H1 (cell line): ENCODE data around the gene TMA7B.
A peak's percentile ranks its signal among the peaks of the same experiment; 100 is the strongest.

Experiments
- BACH1 ChIP-seq: IDR thresholded peaks from 2 replicates; pipeline ENCODE4 v1.6.1; 2012; ENCODE audit warnings: low read length, improper control_type of control experiment
- CHD2 ChIP-seq: IDR thresholded peaks from 2 replicates; pipeline ENCODE4 v1.6.1; 2012; ENCODE audit warnings: low read length, improper control_type of control experiment
- CREB1 ChIP-seq: IDR thresholded peaks from 2 replicates; pipeline ENCODE4 v1.6.1; 2012; ENCODE audit warnings: inconsistent platforms
- EZH2 ChIP-seq: fragments of 200-600 bp; sonication (generic); IDR thresholded peaks from 2 replicates; pipeline ENCODE4 v1.7.1; 2012; ENCODE audit warnings: low read depth, mild to moderate bottlenecking, moderate library complexity, low read length, inconsistent platforms; ENCODE audit not compliant: severe bottlenecking
- GTF2F1 ChIP-seq: IDR thresholded peaks from 2 replicates; pipeline ENCODE4 v1.6.1; 2012; ENCODE audit warnings: low read depth, low read length, improper control_type of control experiment, borderline replicate concordance
- JUND ChIP-seq: IDR thresholded peaks from 2 replicates; pipeline ENCODE4 v1.6.1; 2011; ENCODE audit warnings: mild to moderate bottlenecking, improper control_type of control experiment, low read length
- MAFK ChIP-seq: IDR thresholded peaks from 2 replicates; pipeline ENCODE4 v1.6.1; 2012; ENCODE audit warnings: low read depth, mild to moderate bottlenecking, improper control_type of control experiment, low read length
- POLR2A ChIP-seq, 2 experiments: IDR thresholded peaks; 1 replicate in 1 of 2; 2 replicates in 1 of 2; pipeline ENCODE4 v1.6.1; 2011; ENCODE audit warnings: low read depth in 2 of 2, low read length in 2 of 2, mild to moderate bottlenecking in 2 of 2; ENCODE audit errors: control extremely low read depth in 1 of 2
- RAD21 ChIP-seq, 2 experiments: IDR thresholded peaks in 1 of 2; conservative IDR thresholded peaks in 1 of 2; 2 replicates each; pipeline ENCODE4 v1.6.1; 2011; ENCODE audit warnings: low read depth in 2 of 2, low read length in 2 of 2, improper control_type of control experiment in 1 of 2, inconsistent platforms in 1 of 2, mild to moderate bottlenecking in 1 of 2, moderate library complexity in 1 of 2
- RBBP5 ChIP-seq: IDR thresholded peaks from 2 replicates; pipeline ENCODE4 v1.7.1; 2012; ENCODE audit warnings: low read depth, mild to moderate bottlenecking, inconsistent platforms, low read length, moderate library complexity, borderline replicate concordance
- TAF1 ChIP-seq: IDR thresholded peaks from 2 replicates; pipeline ENCODE4 v1.6.1; 2011; ENCODE audit warnings: mild to moderate bottlenecking, low read depth, low read length
- TF ChIP-seq, protein P1 (sequence below), 3 experiments: IDR thresholded peaks; 1 replicate in 2 of 3; 2 replicates in 1 of 3; pipeline versions ENCODE4 v1.5.1 to v1.6.1; 2011; ENCODE audit warnings: low read length in 3 of 3, mild to moderate bottlenecking in 3 of 3, inconsistent platforms in 2 of 3, low read depth in 1 of 3, moderate library complexity in 1 of 3; ENCODE audit not compliant: insufficient read depth in 1 of 3; ENCODE audit errors: control extremely low read depth in 1 of 3

DNA sequence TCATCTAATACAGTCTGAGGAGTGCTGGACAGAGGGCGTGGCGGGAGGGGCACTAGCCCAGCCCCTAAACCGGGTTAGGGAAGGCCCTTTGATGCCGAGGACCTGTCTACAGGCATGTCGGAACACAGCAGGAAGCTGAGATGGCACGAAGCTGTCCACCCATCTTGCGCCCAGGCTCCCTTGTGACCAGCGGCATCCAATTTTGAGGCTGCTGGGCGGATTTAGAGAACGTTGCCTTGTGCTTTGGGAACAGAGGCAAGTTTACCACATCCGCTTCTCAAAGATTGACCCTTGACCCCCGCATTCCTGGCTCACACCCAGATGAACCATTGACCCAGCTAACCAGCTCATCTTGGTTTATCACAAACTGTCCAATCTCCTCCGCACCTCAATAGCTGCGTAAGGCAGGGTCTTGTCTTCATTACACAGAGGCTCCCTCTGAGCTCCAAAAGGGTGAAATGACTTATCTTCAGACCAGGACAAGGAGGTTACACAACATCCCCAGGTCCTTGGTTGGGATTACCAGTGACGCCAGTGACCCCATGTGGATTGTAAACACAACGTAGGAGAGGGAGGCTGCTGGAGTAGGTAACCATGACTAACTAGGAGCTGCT lies 39.1 kb downstream of the TMA7B start:
- TF ChIP-seq JUND: no peak
- no peak for TF ChIP-seq CHD2
- TF ChIP-seq MAFK: no peak
- TF ChIP-seq, protein P1, sequence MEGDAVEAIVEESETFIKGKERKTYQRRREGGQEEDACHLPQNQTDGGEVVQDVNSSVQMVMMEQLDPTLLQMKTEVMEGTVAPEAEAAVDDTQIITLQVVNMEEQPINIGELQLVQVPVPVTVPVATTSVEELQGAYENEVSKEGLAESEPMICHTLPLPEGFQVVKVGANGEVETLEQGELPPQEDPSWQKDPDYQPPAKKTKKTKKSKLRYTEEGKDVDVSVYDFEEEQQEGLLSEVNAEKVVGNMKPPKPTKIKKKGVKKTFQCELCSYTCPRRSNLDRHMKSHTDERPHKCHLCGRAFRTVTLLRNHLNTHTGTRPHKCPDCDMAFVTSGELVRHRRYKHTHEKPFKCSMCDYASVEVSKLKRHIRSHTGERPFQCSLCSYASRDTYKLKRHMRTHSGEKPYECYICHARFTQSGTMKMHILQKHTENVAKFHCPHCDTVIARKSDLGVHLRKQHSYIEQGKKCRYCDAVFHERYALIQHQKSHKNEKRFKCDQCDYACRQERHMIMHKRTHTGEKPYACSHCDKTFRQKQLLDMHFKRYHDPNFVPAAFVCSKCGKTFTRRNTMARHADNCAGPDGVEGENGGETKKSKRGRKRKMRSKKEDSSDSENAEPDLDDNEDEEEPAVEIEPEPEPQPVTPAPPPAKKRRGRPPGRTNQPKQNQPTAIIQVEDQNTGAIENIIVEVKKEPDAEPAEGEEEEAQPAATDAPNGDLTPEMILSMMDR (IDR thresholded peaks at IDR 0.05; ENCODE audit: control extremely low read depth in 1 of 3, insufficient read depth in 1 of 3, low read depth in 1 of 3, low read length in 3 of 3): no peak
- TF ChIP-seq POLR2A (IDR thresholded peaks at IDR 0.05; ENCODE audit: control extremely low read depth in 1 of 2, low read depth in 2 of 2, low read length in 2 of 2): no peak
- no peak for TF ChIP-seq EZH2
- TF ChIP-seq CREB1: no peak
- no peak for TF ChIP-seq TAF1
- no peak for TF ChIP-seq RBBP5
- TF ChIP-seq RAD21 (IDR thresholded peaks at IDR 0.05 in 1 of 2, conservative IDR thresholded peaks at IDR 0.05 in 1 of 2; ENCODE audit: low read depth in 2 of 2, low read length in 2 of 2): peak; percentile 7 to 32; a peak in 1 of 4 replicates
- TF ChIP-seq BACH1: no peak
- TF ChIP-seq GTF2F1: no peak
